Neural progenitor cell (in vitro differentiated cells): ENCODE measurements around the gene CDK16. TPM values are rescaled to one million over a fixed set of nuclear protein-coding genes. Genes with fewer than 3 reads are reported as not detected.

Experiments
- DNase-seq: peaks from one replicate; pipeline ENCODE4 v3.0.0-alpha.2; 2016; ENCODE audit warnings: low spot score
- H2AFZ ChIP-seq: fragments of 200-600 bp; sonication (generic); replicated peaks from 2 replicates; pipeline ENCODE4 v1.6.1; 2016; ENCODE audit warnings: antibody characterized with exemption
- H3F3A ChIP-seq: fragments of 200-600 bp; sonication (generic); 2 replicates; pipeline ENCODE4 v1.6.1; 2016; ENCODE audit warnings: antibody characterized with exemption, low read depth
- H3K27ac ChIP-seq: fragments of 200-600 bp; sonication (generic); 2 replicates; pipeline ENCODE4 v1.5.1; 2016; ENCODE audit warnings: mild to moderate bottlenecking
- H3K27me3 ChIP-seq: fragments of 200-600 bp; sonication (generic); 2 replicates; pipeline ENCODE4 v1.6.1; 2016; ENCODE audit warnings: mild to moderate bottlenecking, moderate library complexity
- H3K36me3 ChIP-seq: fragments of 200-600 bp; sonication (generic); 2 replicates; pipeline ENCODE4 v1.5.1; 2016
- H3K4me1 ChIP-seq: fragments of 200-600 bp; sonication (generic); 2 replicates; pipeline ENCODE4 v1.6.1; 2016; ENCODE audit warnings: mixed run types
- H3K4me2 ChIP-seq: fragments of 200-600 bp; sonication (generic); 2 replicates; pipeline ENCODE4 v1.6.1; 2016
- H3K4me3 ChIP-seq: fragments of 200-600 bp; sonication (generic); 2 replicates; pipeline ENCODE4 v1.5.1; 2016
- H3K79me2 ChIP-seq: fragments of 200-600 bp; sonication (generic); 2 replicates; pipeline ENCODE4 v1.6.1; 2016; ENCODE audit warnings: low read depth
- H3K9ac ChIP-seq: fragments of 200-600 bp; sonication (generic); 2 replicates; pipeline ENCODE4 v1.6.1; 2016
- H3K9me3 ChIP-seq: fragments of 200-600 bp; sonication (generic); 2 replicates; pipeline ENCODE4 v1.5.1; 2016; ENCODE audit warnings: low read depth
- H4K20me1 ChIP-seq: fragments of 200-600 bp; sonication (generic); 2 replicates; pipeline ENCODE4 v1.6.1; 2016; ENCODE audit warnings: low read depth
- H3K27ac Mint-ChIP-seq: 3 replicates; pipeline ENCODE4 v1.8.0; 2021; ENCODE audit warnings: mixed read lengths
- H3K27me3 Mint-ChIP-seq: 2 replicates; pipeline ENCODE4 v1.8.0; 2022; ENCODE audit warnings: low read depth, mild to moderate bottlenecking, inconsistent platforms, moderate library complexity, mixed read lengths; ENCODE audit not compliant: insufficient read depth
- H3K36me3 Mint-ChIP-seq: 3 replicates; pipeline ENCODE4 v1.8.0; 2021; ENCODE audit warnings: mixed read lengths
- H3K4me1 Mint-ChIP-seq: 3 replicates; pipeline ENCODE4 v1.8.0; 2021; ENCODE audit warnings: mixed read lengths
- H3K4me3 Mint-ChIP-seq: 3 replicates; pipeline ENCODE4 v1.8.0; 2021; ENCODE audit warnings: mild to moderate bottlenecking, moderate library complexity, mixed read lengths
- H3K9me3 Mint-ChIP-seq: 3 replicates; pipeline ENCODE4 v1.8.0; 2020; ENCODE audit warnings: mixed read lengths
- CTCF ChIP-seq: fragments of 200-600 bp; sonication (generic); IDR thresholded peaks from 2 replicates; pipeline ENCODE4 v1.5.1; 2017; ENCODE audit warnings: antibody characterized with exemption, mild to moderate bottlenecking
- EZH2 ChIP-seq: fragments of 200-600 bp; sonication (generic); IDR thresholded peaks from 2 replicates; pipeline ENCODE4 v1.6.1; 2017; ENCODE audit warnings: antibody characterized with exemption, mild to moderate bottlenecking, moderate library complexity
- EZH2phosphoT487 ChIP-seq: fragments of 200-600 bp; sonication (generic); IDR thresholded peaks from 2 replicates; pipeline ENCODE4 v1.6.1; 2017; ENCODE audit warnings: antibody characterized with exemption
- total RNA-seq: library from RNA; depleted of rRNA; stranded (reverse); fragments of >200 nt; gene quantifications from 2 replicates; pipeline ENCODE4 v1.2.3, GENCODE V29; 2015; ENCODE audit warnings: low replicate concordance

The CDK16 gene
- total RNA-seq, 1 donor from 2014 or later = 166 TPM

GRCh38 chrX:47178337-47178736 lies 40.1 kb upstream of the CDK16 start:
- no peak overlapping the region for H3K9ac ChIP-seq
- no peaks in the 10 kb centered on the region for H3K4me1 ChIP-seq
- H3K27ac ChIP-seq = no peak overlapping the region
- H3F3A ChIP-seq = no peaks in the 10 kb centered on the region
- no peak overlapping the region for H3K4me2 ChIP-seq
- H3K36me3 ChIP-seq = no peaks in the 10 kb centered on the region
- no peak overlapping the region for H2AFZ ChIP-seq
- Mint-ChIP-seq H3K27me3 (peaks cover 6% of the 10 kb centered on the region), H3K36me3 (peaks cover 13% of the 10 kb centered on the region), H3K4me1 (no peaks in the 10 kb centered on the region), H3K9me3 (peaks cover 11% of the 10 kb centered on the region), H3K27ac (no peak overlapping the region), H3K4me3 (no peak overlapping the region)
- TF ChIP-seq CTCF = no peak
- no peak for TF ChIP-seq EZH2phosphoT487
- no peak for TF ChIP-seq EZH2
- no peaks in the 10 kb centered on the region for H3K9me3 ChIP-seq
- H3K79me2 ChIP-seq = no peaks in the 10 kb centered on the region
- no peak overlapping the region for H3K4me3 ChIP-seq
- no peaks in the 10 kb centered on the region for H4K20me1 ChIP-seq
- DNase-seq = no peak
- no peaks in the 10 kb centered on the region for H3K27me3 ChIP-seq

GRCh38 chrX:47179221-47179927 lies 39.1 kb upstream of the CDK16 start:
- Histone ChIP-seq H3K27me3 (no peaks in the 10 kb centered on the region), H2AFZ (no peak overlapping the region), H3K9me3 (no peaks in the 10 kb centered on the region), H3K4me1 (no peaks in the 10 kb centered on the region), H3F3A (no peaks in the 10 kb centered on the region), H3K27ac (no peak overlapping the region), H3K4me2 (no peak overlapping the region), H3K36me3 (no peaks in the 10 kb centered on the region), H3K79me2 (no peaks in the 10 kb centered on the region), H3K9ac (no peak overlapping the region), H4K20me1 (no peaks in the 10 kb centered on the region), H3K4me3 (no peak overlapping the region)
- no peak for DNase-seq
- Mint-ChIP-seq H3K9me3 (peaks cover 11% of the 10 kb centered on the region), H3K36me3 (peaks cover 13% of the 10 kb centered on the region), H3K27me3 (peaks cover 4% of the 10 kb centered on the region), H3K4me3 (no peak overlapping the region), H3K27ac (no peak overlapping the region), H3K4me1 (no peaks in the 10 kb centered on the region)
- TF ChIP-seq EZH2 = no peak
- TF ChIP-seq CTCF = no peak
- no peak for TF ChIP-seq EZH2phosphoT487

GRCh38 chrX:47179928-47180255 lies 38.6 kb upstream of the CDK16 start:
- H3K36me3 ChIP-seq = no peaks in the 10 kb centered on the region
- peaks cover 6% of the 10 kb centered on the region for H3K27me3 Mint-ChIP-seq

GRCh38 chrX:47180346-47180745 lies 38.1 kb upstream of the CDK16 start:
- no peaks in the 10 kb centered on the region for H3K36me3 ChIP-seq

More at GRCh38 chrX:47179928-47180255, 38.6 kb upstream of the CDK16 start:
- Histone ChIP-seq H3K27me3 (no peaks in the 10 kb centered on the region), H2AFZ (no peak overlapping the region), H3K9ac (no peak overlapping the region), H3K79me2 (no peaks in the 10 kb centered on the region), H3K9me3 (no peaks in the 10 kb centered on the region), H3F3A (no peaks in the 10 kb centered on the region), H3K27ac (no peak overlapping the region), H3K4me2 (no peak overlapping the region), H4K20me1 (no peaks in the 10 kb centered on the region), H3K4me1 (no peaks in the 10 kb centered on the region), H3K4me3 (no peak overlapping the region)
- Mint-ChIP-seq H3K27ac (no peak overlapping the region), H3K4me3 (no peak overlapping the region), H3K9me3 (peaks cover 11% of the 10 kb centered on the region), H3K4me1 (no peaks in the 10 kb centered on the region), H3K36me3 (peaks cover 13% of the 10 kb centered on the region)
- DNase-seq = no peak
- TF ChIP-seq EZH2phosphoT487 (no peak), EZH2 (no peak)

More at GRCh38 chrX:47180346-47180745, 38.1 kb upstream of the CDK16 start:
- peaks cover 13% of the 10 kb centered on the region for H3K36me3 Mint-ChIP-seq
- Histone ChIP-seq H4K20me1 (no peaks in the 10 kb centered on the region), H3K79me2 (no peaks in the 10 kb centered on the region), H3K9ac (no peak overlapping the region), H3K4me1 (no peaks in the 10 kb centered on the region), H3K4me3 (no peak overlapping the region), H2AFZ (no peak overlapping the region), H3K27me3 (no peaks in the 10 kb centered on the region), H3K9me3 (no peaks in the 10 kb centered on the region), H3K27ac (no peak overlapping the region), H3K4me2 (no peak overlapping the region), H3F3A (no peaks in the 10 kb centered on the region)
- peaks cover 6% of the 10 kb centered on the region for H3K27me3 Mint-ChIP-seq
- H3K9me3 Mint-ChIP-seq = peaks cover 11% of the 10 kb centered on the region
- no peak for DNase-seq
- no peak for TF ChIP-seq CTCF
- no peak for TF ChIP-seq EZH2phosphoT487
- TF ChIP-seq EZH2 = no peak
- no peaks in the 10 kb centered on the region for H3K4me1 Mint-ChIP-seq
- no peak overlapping the region for H3K27ac Mint-ChIP-seq
- no peak overlapping the region for H3K4me3 Mint-ChIP-seq
